Kidney epithelial cell (primary cell): Measurements from ENCODE around the gene VDR. TPM values are rescaled to one million over a fixed set of nuclear protein-coding genes. Genes with fewer than 3 reads are reported as not detected.

ENCODE experiments used
- DNase-seq: peaks from one replicate; pipeline ENCODE4 v3.0.0-alpha.2; 2010; ENCODE audit warnings: low read depth
- H3K27me3 ChIP-seq: 2 replicates; pipeline ENCODE4 v1.6.0; 2011; ENCODE audit warnings: low read length; ENCODE audit not compliant: control insufficient read depth, insufficient read depth
- H3K36me3 ChIP-seq: 2 replicates; pipeline ENCODE4 v1.5.1; 2011; ENCODE audit warnings: low read length; ENCODE audit not compliant: control insufficient read depth, insufficient read depth
- H3K4me3 ChIP-seq: 2 replicates; pipeline ENCODE4 v1.5.1; 2011; ENCODE audit warnings: low read depth, mild to moderate bottlenecking, control low read depth, low read length
- CTCF ChIP-seq: IDR thresholded peaks from 2 replicates; pipeline ENCODE4 v1.5.1; 2011; ENCODE audit warnings: mild to moderate bottlenecking, moderate library complexity, low read length, control low read depth, inconsistent platforms; ENCODE audit not compliant: insufficient read depth, poor library complexity, severe bottlenecking
- total RNA-seq: library from RNA; depleted of rRNA; stranded (reverse); fragments of >200 nt; gene quantifications from 2 replicates; pipeline ENCODE4 v1.2.3, GENCODE V29; 2015

Gene VDR
- total RNA-seq, 1 donor from 2014 or later, result 21.9 TPM

- TF ChIP-seq CTCF, result no peak
- H3K36me3 ChIP-seq, result no peaks in the 10 kb centered on the region
These were observed 8.3 kb upstream of the VDR start for GRCh38 chr12:47913081-47913480.

GRCh38 chr12:47912556-47912955, 7.8 kb upstream of the VDR start:
- TF ChIP-seq CTCF, result no peak
- Histone ChIP-seq H3K27me3 (no peaks in the 10 kb centered on the region), H3K4me3 (no peak overlapping the region), H3K36me3 (no peaks in the 10 kb centered on the region)
- DNase-seq, result no peak

More at GRCh38 chr12:47913081-47913480, 8.3 kb upstream of the VDR start:
- Histone ChIP-seq H3K4me3 (no peak overlapping the region), H3K27me3 (no peaks in the 10 kb centered on the region)
- DNase-seq, result no peak

GRCh38 chr12:47910981-47911380, 6.2 kb upstream of the VDR start:
- H3K36me3 ChIP-seq, result no peaks in the 10 kb centered on the region
- H3K4me3 ChIP-seq, result no peak overlapping the region
- H3K27me3 ChIP-seq, result no peaks in the 10 kb centered on the region
- no peak for DNase-seq
- no peak for TF ChIP-seq CTCF

- DNase-seq, result no peak
- H3K36me3 ChIP-seq, result no peaks in the 10 kb centered on the region
- H3K4me3 ChIP-seq, result no peak overlapping the region
- peaks cover 1% of the 10 kb centered on the region for H3K27me3 ChIP-seq
- TF ChIP-seq CTCF, result no peak
These were observed 5.7 kb upstream of the VDR start for GRCh38 chr12:47910486-47910885.

- no peak for TF ChIP-seq CTCF
- H3K27me3 ChIP-seq, result peaks cover 7% of the 10 kb centered on the region
These were observed 5.2 kb upstream of the VDR start for GRCh38 chr12:47909839-47910465.

GRCh38 chr12:47908738-47909137, 3.9 kb upstream of the VDR start:
- Histone ChIP-seq H3K27me3 (peaks cover 7% of the 10 kb centered on the region), H3K36me3 (no peaks in the 10 kb centered on the region), H3K4me3 (no peak overlapping the region)
- no peak for TF ChIP-seq CTCF
- no peak for DNase-seq

More at GRCh38 chr12:47909839-47910465, 5.2 kb upstream of the VDR start:
- no peaks in the 10 kb centered on the region for H3K36me3 ChIP-seq
- no peak for DNase-seq
- no peak overlapping the region for H3K4me3 ChIP-seq
